Activated CD4-positive, alpha-beta T cell treated with anti-CD3 and anti-CD28 coated beads, Interleukin-2, amount 10 ng/mL, durations not matched to agents 7 days and 5 days (primary cell): ENCODE data around the gene DDX56. TPM values are rescaled to one million over a fixed set of nuclear protein-coding genes. Genes with fewer than 3 reads are reported as not detected.
A peak's percentile ranks its signal among the peaks of the same experiment; 100 is the strongest.
"Not testable (repeated sequence)": the region's sequence is repeated elsewhere in the genome, so short reads cannot be mapped to it uniquely, and the experiment has no call there.

Experiments used
- CTCF ChIA-PET: fragments of 350-600 bp; sonication (Branson Sonifier 250); formaldehyde crosslinking; loops from one replicate; lab custom pipeline; 2021; ENCODE audit warnings: antibody characterized with exemption; lab: Charles Lee
- POLR2A ChIA-PET: fragments of 350-600 bp; sonication (Branson Sonifier 250); formaldehyde crosslinking; loops from one replicate; lab custom pipeline; 2021; ENCODE audit warnings: antibody characterized with exemption; lab: Charles Lee
- DNase-seq: peaks from one replicate; pipeline ENCODE4 v3.0.0-alpha.2; 2020
- H3K27ac Mint-ChIP-seq: one replicate; pipeline ENCODE4 v1.8.0; 2021; ENCODE audit warnings: mild to moderate bottlenecking, moderate library complexity, mixed read lengths
- H3K27me3 Mint-ChIP-seq: one replicate; pipeline ENCODE4 v1.8.0; 2021; ENCODE audit warnings: mixed read lengths
- H3K36me3 Mint-ChIP-seq: one replicate; pipeline ENCODE4 v1.8.0; 2021; ENCODE audit warnings: low read depth, mixed read lengths
- H3K4me1 Mint-ChIP-seq: one replicate; pipeline ENCODE4 v1.8.0; 2021; ENCODE audit warnings: mixed read lengths
- H3K4me3 Mint-ChIP-seq: one replicate; pipeline ENCODE4 v1.8.0; 2021; ENCODE audit warnings: mild to moderate bottlenecking, moderate library complexity, mixed read lengths
- H3K9me3 Mint-ChIP-seq: one replicate; pipeline ENCODE4 v1.8.0; 2021; ENCODE audit warnings: mixed read lengths
- total RNA-seq, 2 experiments: library from RNA; stranded (reverse); gene quantifications; one replicate each; pipeline ENCODE4 v1.2.3, GENCODE V29; 2021

DDX56 gene
- total RNA-seq, 2 experiments from 2014 or later: 83.6 to 84.9 TPM

GRCh38 chr7:44608916-44609648, 35.4 kb upstream of the DDX56 start:
- Mint-ChIP-seq H3K27ac (peak overlapping the region; percentile 71), H3K4me3 (peak overlapping the region; percentile 56), H3K4me1 (peaks cover 55% of the 10 kb centered on the region), H3K36me3 (peaks cover 16% of the 10 kb centered on the region), H3K27me3 (peaks cover under 1% of the 10 kb centered on the region), H3K9me3 (no peaks in the 10 kb centered on the region)
- peak; percentile 22 for DNase-seq
- POLR2A ChIA-PET: interaction anchor here (0.7 kb wide), 1 partner anchor 1098 kb away, joined by 4 read pairs; no protein-coding TSS in a partner anchor
- CTCF ChIA-PET: interaction anchor here (0.6 to 2.6 kb wide), 5 partner anchors 12 to 342 kb away, joined by 3 to 17 read pairs (median 5); no protein-coding TSS in a partner anchor

GRCh38 chr7:44607141-44608068, 33.7 kb upstream of the DDX56 start:
- Mint-ChIP-seq H3K27me3 (peaks cover 3% of the 10 kb centered on the region), H3K9me3 (no peaks in the 10 kb centered on the region), H3K27ac (peak overlapping the region; percentile 99), H3K36me3 (peaks cover 16% of the 10 kb centered on the region), H3K4me3 (peak overlapping the region; percentile 91), H3K4me1 (peaks cover 51% of the 10 kb centered on the region)
- ChIA-PET CTCF (interaction anchor here (0.8 to 3.7 kb wide), 9 partner anchors 10 to 298 kb away, joined by 3 to 17 read pairs (median 4); partner anchors contain the start of gene TMED4), POLR2A (interaction anchor here (0.8 to 1.2 kb wide), 3 partner anchors 26 to 241 kb away, joined by 3 read pairs; partner anchors contain the start of gene TMED4)
- no peak for DNase-seq

GRCh38 chr7:44606341-44607140, 32.8 kb upstream of the DDX56 start, which contains the start of gene OGDH:
Gene OGDH (plus strand): TSS chr7:44606627. CDS start chr7:44624344, 17,717 bp downstream.
- Mint-ChIP-seq H3K27me3 (peaks cover 3% of the 10 kb centered on the region), H3K4me1 (peaks cover 45% of the 10 kb centered on the region), H3K9me3 (no peaks in the 10 kb centered on the region), H3K27ac (peak within 1 kb of the TSS; percentile 99), H3K36me3 (peaks cover 12% of the 10 kb centered on the region), H3K4me3 (peak within 1 kb of the TSS; percentile 91)
- ChIA-PET CTCF (interaction anchor here (0.8 to 3.7 kb wide), 12 partner anchors 10 to 299 kb away, joined by 3 to 17 read pairs (median 4); partner anchors contain the start of gene TMED4), POLR2A (interaction anchor here (0.6 to 1.2 kb wide), 7 partner anchors 25 to 242 kb away, joined by 3 to 5 read pairs (median 3); partner anchors contain the start of gene TMED4)
- peak; percentile 100 for DNase-seq

- ChIA-PET CTCF (interaction anchor here (3.7 kb wide), 1 partner anchor 34 kb away, joined by 12 read pairs; no protein-coding TSS in a partner anchor), POLR2A (interaction anchor here (0.6 kb wide), 1 partner anchor 35 kb away, joined by 7 read pairs; no protein-coding TSS in a partner anchor)
- H3K27me3 Mint-ChIP-seq: peaks cover 3% of the 10 kb centered on the region
- H3K9me3 Mint-ChIP-seq: no peaks in the 10 kb centered on the region
- H3K27ac Mint-ChIP-seq: no peak overlapping the region
- peak overlapping the region; percentile 8 for H3K4me3 Mint-ChIP-seq
- peaks cover 12% of the 10 kb centered on the region for H3K36me3 Mint-ChIP-seq
- H3K4me1 Mint-ChIP-seq: peaks cover 42% of the 10 kb centered on the region
- no peak for DNase-seq
Measured at GRCh38 chr7:44604941-44605340, 31.2 kb upstream of the DDX56 start.

- CTCF ChIA-PET: interaction anchor here (1.4 kb wide), 1 partner anchor 17 kb away, joined by 3 read pairs; no protein-coding TSS in a partner anchor
- DNase-seq: no peak
- Mint-ChIP-seq H3K27ac (no peak overlapping the region), H3K4me1 (peaks cover 27% of the 10 kb centered on the region), H3K27me3 (peaks cover 3% of the 10 kb centered on the region), H3K4me3 (no peak overlapping the region), H3K9me3 (no peaks in the 10 kb centered on the region), H3K36me3 (peaks cover 8% of the 10 kb centered on the region)
- POLR2A ChIA-PET: no interaction called here
Measured at GRCh38 chr7:44603193-44603592, 29.5 kb upstream of the DDX56 start.

- H3K4me1 Mint-ChIP-seq: peaks cover 21% of the 10 kb centered on the region
- H3K4me3 Mint-ChIP-seq: no peak overlapping the region
- H3K27ac Mint-ChIP-seq: no peak overlapping the region
- DNase-seq: no peak
- peaks cover 3% of the 10 kb centered on the region for H3K27me3 Mint-ChIP-seq
- peaks cover 4% of the 10 kb centered on the region for H3K36me3 Mint-ChIP-seq
- no peaks in the 10 kb centered on the region for H3K9me3 Mint-ChIP-seq
- CTCF ChIA-PET: interaction anchor here (1.4 kb wide), 1 partner anchor 18 kb away, joined by 3 read pairs; no protein-coding TSS in a partner anchor
- POLR2A ChIA-PET: no interaction called here
Measured at GRCh38 chr7:44602576-44602910, 28.8 kb upstream of the DDX56 start.

- H3K4me3 Mint-ChIP-seq: no peak overlapping the region
- peaks cover 3% of the 10 kb centered on the region for H3K27me3 Mint-ChIP-seq
- no peaks in the 10 kb centered on the region for H3K36me3 Mint-ChIP-seq
- DNase-seq: no peak
- POLR2A ChIA-PET: no interaction called here
- CTCF ChIA-PET: interaction anchor here (0.7 to 1.0 kb wide), 4 partner anchors 11 to 40 kb away, joined by 3 to 4 read pairs (median 4); partner anchors contain the start of gene TMED4
- no peaks in the 10 kb centered on the region for H3K9me3 Mint-ChIP-seq
- no peak overlapping the region for H3K27ac Mint-ChIP-seq
- H3K4me1 Mint-ChIP-seq: no peaks in the 10 kb centered on the region
Measured at GRCh38 chr7:44599222-44599621, 25.5 kb upstream of the DDX56 start.

GRCh38 chr7:44597181-44597580, 23.5 kb upstream of the DDX56 start:
- DNase-seq, POLR2A ChIA-PET, H3K9me3 Mint-ChIP-seq, H3K4me3 Mint-ChIP-seq, H3K36me3 Mint-ChIP-seq, H3K27ac Mint-ChIP-seq, H3K4me1 Mint-ChIP-seq, H3K27me3 Mint-ChIP-seq: not testable (repeated sequence)
- CTCF ChIA-PET: interaction anchor here (0.6 to 0.7 kb wide), 2 partner anchors 97 to 310 kb away, joined by 3 read pairs; no protein-coding TSS in a partner anchor

- H3K9me3 Mint-ChIP-seq: no peaks in the 10 kb centered on the region
- CTCF ChIA-PET: interaction anchor here (1.2 kb wide), 2 partner anchors 31 to 58 kb away, joined by 3 read pairs; no protein-coding TSS in a partner anchor
- no peaks in the 10 kb centered on the region for H3K36me3 Mint-ChIP-seq
- H3K27me3 Mint-ChIP-seq: peaks cover 9% of the 10 kb centered on the region
- POLR2A ChIA-PET: no interaction called here
- H3K4me3 Mint-ChIP-seq: no peak overlapping the region
- H3K27ac Mint-ChIP-seq: peak overlapping the region; percentile 41
- no peak for DNase-seq
- peaks cover 2% of the 10 kb centered on the region for H3K4me1 Mint-ChIP-seq
Measured at GRCh38 chr7:44595934-44596635, 22.4 kb upstream of the DDX56 start.

GRCh38 chr7:44590910-44591309, 17.2 kb upstream of the DDX56 start:
- CTCF ChIA-PET: interaction anchor here (0.6 to 1.2 kb wide), 3 partner anchors 10 to 315 kb away, joined by 3 read pairs; no protein-coding TSS in a partner anchor

More at GRCh38 chr7:44590910-44591309, 17.2 kb upstream of the DDX56 start:
- Mint-ChIP-seq H3K4me3 (no peak overlapping the region), H3K9me3 (no peaks in the 10 kb centered on the region), H3K36me3 (no peaks in the 10 kb centered on the region), H3K4me1 (peaks cover 13% of the 10 kb centered on the region), H3K27me3 (peaks cover 9% of the 10 kb centered on the region), H3K27ac (no peak overlapping the region)
- DNase-seq: no peak
- POLR2A ChIA-PET: no interaction called here
